BJ (cell line): ENCODE measurements around the gene SHISA9. TPM values are rescaled to one million over a fixed set of nuclear protein-coding genes. Genes with fewer than 3 reads are reported as not detected.

Experiments used
- CTCF ChIA-PET: fragments of 350-600 bp; formaldehyde crosslinking; extraction: SDS; loops from one replicate; lab custom pipeline; 2021; ENCODE audit warnings: antibody characterized with exemption, inconsistent platforms; lab: Yijun Ruan, JAX
- POLR2A ChIA-PET: fragments of 300-600 bp; sonication (Branson Sonifier 250); formaldehyde crosslinking; extraction: SDS; loops from one replicate; lab custom pipeline; 2021; ENCODE audit warnings: antibody characterized with exemption; lab: Charles Lee
- DNase-seq: peaks from one replicate; pipeline ENCODE4 v3.0.0-alpha.2; 2011; ENCODE audit warnings: low read depth
- H3K27me3 ChIP-seq: 2 replicates; pipeline ENCODE4 v1.6.0; 2011; ENCODE audit warnings: low read length; ENCODE audit not compliant: control insufficient read depth, insufficient read depth
- H3K36me3 ChIP-seq: 2 replicates; pipeline ENCODE4 v1.5.1; 2011; ENCODE audit warnings: low read length; ENCODE audit not compliant: control insufficient read depth, insufficient read depth
- H3K4me3 ChIP-seq: 2 replicates; pipeline ENCODE4 v1.5.1; 2011; ENCODE audit warnings: low read depth, mild to moderate bottlenecking, control low read depth, low read length
- polyA plus RNA-seq: library from polyadenylated mRNA; depleted of rRNA; stranded (reverse); fragments of >200 nt; gene quantifications from 2 replicates; pipeline ENCODE4 v1.2.3, GENCODE V29; 2011; rRNA removed
- TF ChIP-seq, protein P1 (sequence below): IDR thresholded peaks from 2 replicates; pipeline ENCODE4 v1.5.1; 2011; ENCODE audit warnings: low read depth, mild to moderate bottlenecking, control low read depth, inconsistent platforms, low read length, moderate library complexity; ENCODE audit not compliant: insufficient read depth

The SHISA9 gene
- polyA plus RNA-seq, 1 experiment: not detected

DNA sequence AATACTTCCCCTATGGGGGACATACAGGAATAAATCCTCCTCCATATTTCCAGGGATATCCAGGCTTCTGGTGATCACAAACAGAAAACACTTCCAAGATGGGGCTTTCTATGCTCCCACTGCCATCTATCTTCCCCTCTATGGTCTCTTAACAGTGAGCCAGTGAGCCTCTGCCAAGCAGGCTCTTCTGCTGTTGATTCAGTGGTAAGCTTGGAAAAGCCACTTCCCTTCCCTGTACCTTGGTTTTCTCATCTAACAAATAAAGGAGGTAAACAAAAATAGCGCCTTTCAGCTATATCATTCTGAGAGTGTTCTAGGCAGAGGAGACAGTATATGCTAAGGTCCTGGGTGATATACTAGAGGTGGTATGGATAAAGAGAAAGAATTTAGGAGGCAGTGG is 368.0 kb downstream of the SHISA9 start:
- Histone ChIP-seq H3K27me3 (no peaks in the 10 kb centered on the region), H3K4me3 (no peak overlapping the region), H3K36me3 (no peaks in the 10 kb centered on the region)
- CTCF ChIA-PET: no interaction called here
- DNase-seq: no peak
- POLR2A ChIA-PET: no interaction called here
- TF ChIP-seq, protein P1, sequence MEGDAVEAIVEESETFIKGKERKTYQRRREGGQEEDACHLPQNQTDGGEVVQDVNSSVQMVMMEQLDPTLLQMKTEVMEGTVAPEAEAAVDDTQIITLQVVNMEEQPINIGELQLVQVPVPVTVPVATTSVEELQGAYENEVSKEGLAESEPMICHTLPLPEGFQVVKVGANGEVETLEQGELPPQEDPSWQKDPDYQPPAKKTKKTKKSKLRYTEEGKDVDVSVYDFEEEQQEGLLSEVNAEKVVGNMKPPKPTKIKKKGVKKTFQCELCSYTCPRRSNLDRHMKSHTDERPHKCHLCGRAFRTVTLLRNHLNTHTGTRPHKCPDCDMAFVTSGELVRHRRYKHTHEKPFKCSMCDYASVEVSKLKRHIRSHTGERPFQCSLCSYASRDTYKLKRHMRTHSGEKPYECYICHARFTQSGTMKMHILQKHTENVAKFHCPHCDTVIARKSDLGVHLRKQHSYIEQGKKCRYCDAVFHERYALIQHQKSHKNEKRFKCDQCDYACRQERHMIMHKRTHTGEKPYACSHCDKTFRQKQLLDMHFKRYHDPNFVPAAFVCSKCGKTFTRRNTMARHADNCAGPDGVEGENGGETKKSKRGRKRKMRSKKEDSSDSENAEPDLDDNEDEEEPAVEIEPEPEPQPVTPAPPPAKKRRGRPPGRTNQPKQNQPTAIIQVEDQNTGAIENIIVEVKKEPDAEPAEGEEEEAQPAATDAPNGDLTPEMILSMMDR: no peak

DNA sequence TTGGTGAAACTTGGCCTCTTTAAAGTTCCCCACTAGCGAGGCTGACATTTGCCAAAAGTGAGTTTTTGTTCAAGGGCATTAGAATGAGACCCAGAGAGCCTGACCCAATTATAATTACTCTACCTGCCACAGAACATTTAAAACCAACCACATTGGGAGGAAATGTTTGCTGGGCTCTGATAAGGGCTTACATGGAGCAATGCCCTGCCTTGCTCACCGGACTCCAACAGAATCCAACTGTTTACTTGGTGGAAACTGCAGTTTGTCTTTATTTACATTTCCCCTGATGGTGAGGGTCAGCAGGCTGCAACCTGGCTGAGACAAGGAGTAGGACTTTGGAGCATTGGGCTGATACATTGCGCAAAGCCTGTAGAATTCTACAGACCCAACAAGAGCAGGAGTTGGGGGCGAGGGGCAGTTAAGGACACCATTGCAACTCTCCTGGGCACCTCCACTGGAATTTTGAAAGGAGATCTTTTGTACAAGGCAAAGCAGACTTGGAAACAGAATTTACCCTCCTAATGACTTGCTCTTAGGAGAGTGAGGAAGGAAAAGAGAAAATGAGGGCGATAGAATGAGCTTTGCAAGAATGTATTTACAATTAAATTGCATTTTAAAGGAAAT is 368.6 kb downstream of the SHISA9 start:
- H3K27me3 ChIP-seq: no peaks in the 10 kb centered on the region
- ChIA-PET POLR2A (no interaction called here), CTCF (no interaction called here)

DNA sequence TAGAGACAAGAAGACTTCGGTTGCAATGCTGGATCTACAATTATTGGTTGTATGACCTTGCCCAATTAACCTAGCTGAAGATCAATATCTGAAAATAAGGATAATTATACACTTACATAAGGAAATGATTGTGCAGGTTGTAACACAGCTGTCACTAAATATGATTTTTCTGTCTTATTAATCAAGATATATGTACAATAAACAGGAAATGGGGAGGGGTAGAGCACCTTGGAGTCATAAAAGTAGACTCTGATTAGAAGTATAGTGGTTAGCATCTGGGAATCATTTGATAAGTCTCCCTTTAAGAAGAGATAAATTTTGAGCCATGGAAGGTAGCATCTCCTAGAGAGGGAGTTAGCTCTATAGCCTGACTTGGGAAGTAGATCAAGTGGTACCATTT is 369.2 kb downstream of the SHISA9 start:
- H3K4me3 ChIP-seq: no peak overlapping the region
- TF ChIP-seq, protein P1: no peak
- ChIA-PET POLR2A (no interaction called here), CTCF (no interaction called here)
- H3K36me3 ChIP-seq: no peaks in the 10 kb centered on the region
- DNase-seq: no peak
- no peaks in the 10 kb centered on the region for H3K27me3 ChIP-seq

More for the DNA sequence above, 368.6 kb downstream of the SHISA9 start:
- no peak overlapping the region for H3K4me3 ChIP-seq
- TF ChIP-seq, protein P1: no peak
- no peak for DNase-seq
- H3K36me3 ChIP-seq: no peaks in the 10 kb centered on the region

DNA sequence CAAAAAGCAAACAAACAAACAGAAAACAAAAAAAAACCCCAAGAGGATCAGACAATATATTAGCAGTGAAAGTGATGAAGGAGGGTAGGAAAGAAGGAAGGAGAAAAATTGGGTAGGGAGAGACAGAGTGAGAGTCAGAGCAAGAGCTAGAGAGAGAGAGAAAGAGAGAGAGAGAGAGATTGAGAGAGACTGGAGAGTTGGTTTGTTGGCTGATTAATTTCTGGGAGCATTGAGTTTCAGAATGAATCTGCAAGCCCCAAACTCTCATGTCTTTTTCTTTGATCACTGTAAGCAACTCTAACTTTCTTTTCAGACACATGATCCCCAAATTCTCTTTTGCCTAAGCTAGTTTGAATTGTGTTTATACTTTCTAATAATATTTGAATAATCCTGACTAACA is 388.1 kb downstream of the SHISA9 start:
- Histone ChIP-seq H3K27me3 (no peaks in the 10 kb centered on the region), H3K4me3 (no peak overlapping the region), H3K36me3 (no peaks in the 10 kb centered on the region)
- ChIA-PET POLR2A (no interaction called here), CTCF (no interaction called here)
- DNase-seq: no peak
- TF ChIP-seq, protein P1: no peak

Other genes starting within 250 kb of the SHISA9 start
- 24.1 and 33.6 TPM in 2 replicates for gene CPPED1, start 97.7 kb upstream of the SHISA9 start, polyA plus RNA-seq